NCI-H82 treated with DMSO at 0.1 percent for 48 hours (cell line): ENCODE data around the gene ST14.
A peak's percentile ranks its signal among the peaks of the same experiment; 100 is the strongest.

Experiments
- DNase-seq: peaks from one replicate; lab custom pipeline; 2025; ENCODE audit not compliant: unreplicated experiment; lab: John Stamatoyannopoulos, UW

ST14 gene

DNA sequence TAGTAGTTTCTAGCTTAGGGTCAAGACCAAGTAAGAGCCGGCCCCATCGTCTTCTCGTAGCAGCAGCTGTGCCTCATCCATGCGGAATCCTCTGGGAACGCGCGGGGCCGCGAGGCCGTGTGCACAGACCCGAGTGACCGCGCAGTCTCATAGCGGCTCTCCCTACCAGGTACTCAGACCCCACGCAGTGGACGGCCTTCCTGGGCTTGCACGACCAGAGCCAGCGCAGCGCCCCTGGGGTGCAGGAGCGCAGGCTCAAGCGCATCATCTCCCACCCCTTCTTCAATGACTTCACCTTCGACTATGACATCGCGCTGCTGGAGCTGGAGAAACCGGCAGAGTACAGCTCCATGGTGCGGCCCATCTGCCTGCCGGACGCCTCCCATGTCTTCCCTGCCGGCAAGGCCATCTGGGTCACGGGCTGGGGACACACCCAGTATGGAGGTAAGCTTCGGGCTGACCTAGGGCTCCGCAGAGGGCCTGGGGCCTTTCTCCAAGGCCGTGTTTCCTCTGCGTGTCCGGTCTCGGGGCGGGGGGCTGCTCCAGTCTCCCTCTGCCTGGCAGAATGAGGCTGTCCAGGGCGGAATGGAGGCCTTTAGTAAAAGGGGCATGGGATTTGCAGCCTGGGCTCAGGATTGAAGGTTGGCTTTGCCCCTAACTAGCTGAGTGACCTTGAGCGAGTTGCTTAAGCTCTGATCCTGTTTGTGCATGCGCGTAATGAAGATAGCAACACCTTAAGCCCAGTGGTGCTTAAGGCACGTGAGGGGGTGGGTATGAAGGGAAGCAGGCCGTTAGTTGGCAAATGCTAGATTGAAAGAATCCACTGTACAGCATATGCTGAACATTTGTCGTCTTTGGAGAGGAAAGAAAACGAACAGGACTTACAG is 48.9 kb downstream of the ST14 start:
- no peak for DNase-seq

GRCh38 chr11:130209128-130209932 is 49.7 kb downstream of the ST14 start:
- no peak for DNase-seq

DNA sequence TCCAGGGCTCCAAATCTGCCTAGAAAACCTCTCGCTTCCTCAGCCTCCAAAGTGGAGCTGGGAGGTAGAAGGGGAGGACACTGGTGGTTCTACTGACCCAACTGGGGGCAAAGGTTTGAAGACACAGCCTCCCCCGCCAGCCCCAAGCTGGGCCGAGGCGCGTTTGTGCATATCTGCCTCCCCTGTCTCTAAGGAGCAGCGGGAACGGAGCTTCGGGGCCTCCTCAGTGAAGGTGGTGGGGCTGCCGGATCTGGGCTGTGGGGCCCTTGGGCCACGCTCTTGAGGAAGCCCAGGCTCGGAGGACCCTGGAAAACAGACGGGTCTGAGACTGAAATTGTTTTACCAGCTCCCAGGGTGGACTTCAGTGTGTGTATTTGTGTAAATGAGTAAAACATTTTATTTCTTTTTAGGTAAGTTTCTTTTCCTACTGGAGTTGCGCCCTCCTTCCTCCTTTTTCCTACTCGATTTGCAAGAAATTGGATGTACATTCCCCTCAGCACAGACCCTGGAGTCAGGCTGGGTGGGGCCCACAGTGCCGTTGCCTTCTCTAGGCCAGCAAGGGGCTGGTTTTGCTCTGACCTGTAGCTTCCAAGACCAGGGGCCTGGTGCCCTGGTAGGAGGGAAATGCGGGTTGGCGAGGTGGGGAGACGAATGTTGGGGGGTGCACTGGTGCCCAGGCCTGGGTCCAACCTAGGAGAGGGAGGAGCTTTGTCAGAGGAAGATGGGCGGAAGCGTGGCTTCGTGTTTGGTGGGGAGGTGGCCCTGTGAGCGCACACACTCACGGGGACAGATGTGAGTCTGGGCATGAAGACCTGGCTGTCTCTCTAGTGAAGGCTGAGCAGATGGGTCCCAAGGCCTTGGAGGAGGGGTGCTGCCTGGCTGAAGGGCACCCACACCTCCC is 50.6 kb downstream of the ST14 start:
- DNase-seq, result no peak

DNA sequence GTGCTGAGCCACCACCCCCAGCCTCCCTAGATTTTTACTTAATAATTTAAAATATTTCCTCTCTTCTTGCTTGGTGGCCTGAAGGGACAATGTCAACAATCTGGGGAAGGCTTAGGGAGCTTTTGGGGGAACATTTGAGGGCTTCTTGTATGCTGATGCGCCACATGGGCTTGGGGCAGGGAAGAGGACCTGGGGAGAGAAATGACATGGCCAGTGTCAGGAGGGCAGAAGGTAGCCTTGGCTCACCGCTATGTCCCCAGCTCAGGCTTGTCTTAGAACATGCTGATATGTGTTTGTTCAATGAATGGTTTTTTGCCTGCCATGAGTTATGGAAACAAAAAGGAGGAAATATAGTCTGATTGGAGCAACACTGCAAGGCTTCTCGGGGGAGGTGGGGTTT is 51.6 kb downstream of the ST14 start:
- DNase-seq, result no peak

DNA sequence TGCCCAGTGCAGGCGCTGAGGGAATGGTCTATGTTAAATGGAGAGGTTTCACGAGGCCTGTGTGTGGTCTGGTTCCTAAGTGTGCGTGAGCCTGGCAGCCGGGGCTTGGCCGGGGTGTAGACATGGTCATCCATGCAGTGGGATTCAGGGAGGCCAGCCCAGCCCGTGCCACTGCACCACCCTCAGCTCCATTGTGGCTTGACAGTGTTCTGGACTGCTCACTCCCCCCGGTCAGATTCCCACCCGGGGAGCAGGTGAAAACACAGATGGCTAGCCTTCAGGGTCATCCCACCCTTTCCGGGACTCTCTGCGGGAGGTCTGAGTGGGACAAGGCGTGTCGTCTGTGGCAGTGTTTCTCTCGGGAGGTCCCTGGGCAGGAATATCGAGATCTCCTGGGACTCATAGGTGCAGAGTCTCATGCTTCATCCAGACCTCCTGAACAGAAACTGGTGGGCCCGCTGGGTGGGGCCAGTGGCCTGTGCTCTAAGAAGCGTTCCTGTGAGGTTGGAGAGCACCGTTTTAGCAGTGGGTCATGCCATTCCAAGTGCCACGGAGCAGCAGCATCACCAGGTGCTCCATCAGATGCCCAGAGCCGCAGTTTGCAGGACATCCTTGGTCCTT is 52.3 kb downstream of the ST14 start:
- DNase-seq, result no peak

DNA sequence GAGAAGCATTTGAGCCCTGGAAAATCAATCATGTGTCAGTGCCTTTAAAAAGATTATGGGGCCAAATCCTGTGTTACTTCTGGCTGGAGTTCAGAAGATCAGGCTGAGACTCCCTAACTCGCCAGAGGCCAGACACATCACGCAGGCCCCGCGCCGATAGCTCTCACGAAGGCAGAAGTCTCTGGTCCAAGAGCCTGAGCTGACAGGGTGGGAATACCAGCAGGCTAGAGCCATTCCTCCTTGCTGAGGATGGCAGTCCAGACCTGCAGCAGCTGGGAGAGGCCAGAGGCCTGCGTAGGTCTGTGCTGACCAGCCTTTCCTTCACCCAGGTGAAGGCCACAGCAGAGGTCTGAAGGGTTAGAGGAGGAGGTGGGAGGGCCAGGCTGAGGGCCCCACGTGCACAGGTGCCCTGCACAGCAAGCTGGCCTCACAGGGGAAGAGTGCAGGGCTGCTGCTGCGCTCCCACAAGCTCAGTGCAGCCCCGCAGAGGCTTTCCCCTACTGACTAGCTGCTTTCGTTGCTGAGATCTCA is 52.9 kb downstream of the ST14 start:
- DNase-seq, result peak; percentile 43

GRCh38 chr11:130213143-130213978 is 53.8 kb downstream of the ST14 start:
- DNase-seq, result peak; percentile 21

DNA sequence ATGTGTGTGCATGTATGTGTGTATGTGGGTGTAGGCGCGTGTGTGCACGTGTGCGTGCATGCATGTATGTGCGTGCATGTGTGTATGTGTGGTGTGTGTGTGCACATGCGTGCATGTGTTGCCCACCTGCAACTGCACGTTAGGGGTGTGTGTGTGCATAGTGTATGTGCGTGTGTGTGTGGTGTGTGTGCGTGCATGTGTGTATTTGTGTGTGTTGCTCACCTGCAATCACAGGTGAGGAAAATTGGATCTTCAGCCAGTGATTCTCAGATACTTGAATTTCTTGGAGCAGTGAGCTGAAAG is 54.3 kb downstream of the ST14 start:
- DNase-seq, result no peak

- no peak for DNase-seq
These were observed 55.4 kb downstream of the ST14 start for GRCh38 chr11:130214861-130215530.

DNA sequence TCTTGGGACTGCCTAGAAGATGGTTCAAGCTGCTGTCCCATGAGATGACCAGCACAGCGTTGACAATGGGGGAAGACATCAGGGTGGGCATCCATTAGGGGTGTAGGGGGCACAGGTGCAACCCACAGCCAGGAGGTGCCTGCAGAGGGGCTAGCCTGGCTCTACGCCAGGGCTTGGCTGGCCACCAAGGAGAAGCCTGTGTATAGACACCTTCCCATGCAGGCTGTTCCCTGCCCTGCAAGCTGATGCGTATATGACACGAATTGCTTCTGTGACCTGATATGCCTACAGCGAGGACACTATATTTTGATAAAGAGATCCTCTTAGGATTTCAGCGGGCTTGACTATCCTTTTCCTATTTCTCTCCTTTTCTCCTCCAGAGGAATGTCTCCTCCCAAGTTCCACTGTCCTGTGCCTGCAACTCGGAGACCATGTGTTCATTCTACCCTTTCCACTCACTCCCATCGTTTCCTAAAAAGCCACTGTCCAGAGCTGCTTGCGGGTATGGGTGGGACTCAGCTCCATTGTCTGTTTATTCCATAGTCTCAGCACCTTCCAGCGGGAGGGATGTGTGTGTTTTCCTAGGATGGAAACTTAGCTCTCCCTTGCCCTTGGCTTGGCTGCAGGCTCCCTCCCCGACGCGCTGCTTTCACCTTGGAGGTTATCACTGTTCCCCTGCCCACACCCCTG is 56.1 kb downstream of the ST14 start:
- no peak for DNase-seq

- DNase-seq, result no peak
These were observed 56.6 kb downstream of the ST14 start for GRCh38 chr11:130216221-130216550.

DNA sequence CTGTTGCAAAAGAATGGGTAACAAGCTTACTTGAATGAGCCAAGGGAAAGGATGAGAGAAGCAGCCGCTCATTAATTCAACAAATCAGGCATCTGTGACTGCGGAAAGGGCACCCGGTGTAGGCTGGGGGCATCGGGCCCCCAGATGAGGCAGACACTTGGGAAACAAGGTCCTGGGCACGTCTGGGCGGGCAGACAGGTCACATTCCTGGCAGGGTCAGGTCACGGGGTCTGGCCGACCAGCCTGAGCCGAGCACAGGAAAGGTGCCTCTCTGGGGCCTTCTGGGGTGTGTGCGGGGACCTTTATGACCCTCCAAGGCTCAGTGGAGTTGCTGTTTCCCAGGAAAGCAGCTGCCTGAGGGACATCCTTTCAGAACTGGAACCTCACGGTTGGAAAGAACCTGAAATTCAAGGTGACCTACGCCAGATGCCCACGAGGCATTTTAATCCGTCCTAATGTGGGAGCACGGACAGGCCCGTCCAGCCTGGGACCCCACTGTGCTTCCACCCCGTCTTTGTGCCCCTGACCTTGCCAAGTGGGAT is 57.1 kb downstream of the ST14 start:
- DNase-seq, result no peak

- DNase-seq, result no peak
These were observed 57.8 kb downstream of the ST14 start for GRCh38 chr11:130217133-130218031.

- DNase-seq, result no peak
These were observed 59.0 kb downstream of the ST14 start for GRCh38 chr11:130218501-130219070.

DNA sequence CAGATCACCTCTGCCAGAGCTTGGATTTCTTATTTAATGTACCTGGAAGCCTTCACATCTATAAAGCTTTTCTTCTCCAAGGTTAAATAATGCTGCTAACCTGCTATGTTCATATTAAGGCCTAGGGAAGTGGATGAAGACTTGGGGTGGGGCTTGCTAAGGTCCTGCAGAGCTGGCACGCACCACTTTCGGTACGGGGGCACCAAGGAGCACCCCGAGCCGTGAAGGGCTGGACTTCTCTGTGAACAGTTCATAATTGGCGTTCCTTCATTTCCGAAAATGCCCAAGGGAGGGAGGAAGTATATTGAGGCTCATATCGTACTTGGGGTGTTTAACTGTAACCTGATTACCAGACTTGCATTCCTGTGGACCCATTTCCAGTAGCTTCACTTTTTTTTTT is 59.6 kb downstream of the ST14 start:
- no peak for DNase-seq

DNA sequence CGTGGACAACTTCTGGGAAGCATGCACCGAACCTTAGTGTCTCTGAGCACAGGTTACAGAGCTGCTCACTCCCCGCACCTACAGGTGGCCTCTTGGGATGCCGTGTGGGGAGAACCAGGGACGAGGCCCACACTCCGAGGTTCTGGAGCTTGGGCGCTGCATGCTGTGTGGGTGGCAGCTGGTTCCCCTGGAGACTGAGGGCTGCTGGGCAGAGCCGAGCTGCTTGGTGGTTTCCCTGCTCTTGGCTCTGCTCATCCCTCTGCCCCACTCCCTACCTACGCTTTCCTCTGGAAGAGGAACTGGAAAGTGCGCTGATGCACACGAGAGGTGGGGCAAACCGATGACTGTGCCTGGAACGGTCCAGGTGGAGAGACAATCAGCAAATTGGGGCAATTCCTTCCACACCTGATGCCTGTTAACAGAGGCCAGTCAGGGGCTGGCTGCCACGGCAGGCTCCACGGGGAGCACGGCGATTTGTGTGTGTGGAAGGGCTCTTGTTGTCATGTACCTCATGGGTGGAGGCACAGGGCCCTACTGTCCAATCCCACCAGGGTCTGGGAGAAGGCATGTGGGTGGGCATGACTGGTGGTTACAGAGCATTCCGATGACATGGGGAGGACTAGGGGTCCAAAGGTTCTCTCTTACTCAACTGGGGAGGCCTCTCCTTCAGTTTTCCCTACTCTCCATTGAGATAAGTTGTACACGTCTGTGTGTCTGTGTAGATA is 60.9 kb downstream of the ST14 start:
- DNase-seq, result no peak
